ENCODE data around the gene SLK. TPM values are rescaled to one million over a fixed set of nuclear protein-coding genes. Genes with fewer than 3 reads are reported as not detected.

Gene SLK
- total RNA-seq, 1 donor from 2014 or later = 41.4 TPM

Other genes starting within 250 kb of the SLK start
- gene SH3PXD2A, start 111.6 kb upstream of the SLK start, total RNA-seq = 21.7 and 24.9 TPM in 2 replicates
- 25.4 and 32.2 TPM in 2 replicates for gene STN1, start 49.0 kb upstream of the SLK start, total RNA-seq
- 0.06 and 1.0 TPM in 2 replicates for gene COL17A1, start 118.7 kb downstream of the SLK start, total RNA-seq
- 8.6 and 9.3 TPM in 2 replicates for gene SFR1, start 155.0 kb downstream of the SLK start, total RNA-seq

Data from glomerular endothelial cell (primary cell).